Stomach (tissue), 9 donors: Measurements from ENCODE around the gene ACVR1. TPM values are rescaled to one million over a fixed set of nuclear protein-coding genes. Genes with fewer than 3 reads are reported as not detected.

Experiments used
- DNase-seq, 2 donors: peaks; one replicate each; pipeline versions ENCODE4 v3.0.0 to v3.0.0-alpha.2; 2013 to 2019
- H3K27ac ChIP-seq, 5 donors: fragments of 200-600 bp in 4 of 5; sonication (generic) in 4 of 5; one replicate each; pipeline ENCODE4 v1.5.1; 2013 to 2019; ENCODE audit warnings: mild to moderate bottlenecking in 1 of 5, moderate library complexity in 1 of 5
- H3K27me3 ChIP-seq, 3 donors: fragments of 200-600 bp; sonication (generic); one replicate each; pipeline ENCODE4 v1.5.1; 2017 to 2019; ENCODE audit warnings: mixed run types in 1 of 3
- H3K36me3 ChIP-seq, 4 donors: fragments of 200-600 bp; sonication (generic); 1 replicate in 3 of 4; 2 replicates in 1 of 4; pipeline ENCODE4 v1.5.1; 2016 to 2019
- H3K4me1 ChIP-seq, 4 donors: fragments of 200-600 bp; sonication (generic); one replicate each; pipeline ENCODE4 v1.5.1; 2016 to 2019
- H3K4me3 ChIP-seq, 4 donors: fragments of 200-600 bp; sonication (generic) in 3 of 4; one replicate each; pipeline ENCODE4 v1.5.1; 2016 to 2019; ENCODE audit warnings: mild to moderate bottlenecking in 1 of 4
- H3K9me3 ChIP-seq, 4 donors: fragments of 200-600 bp; sonication (generic); one replicate each; pipeline ENCODE4 v1.5.1; 2016 to 2019
- CTCF ChIP-seq, 7 experiments: fragments of 450-650 bp in 4 of 7; fragments of 200-600 bp in 3 of 7; sonication (generic) in 3 of 7; IDR thresholded peaks; one replicate each; pipeline ENCODE4 v1.5.1; 2016 to 2019; ENCODE audit warnings: antibody characterized with exemption in 7 of 7, control low read depth in 2 of 7, mild to moderate bottlenecking in 1 of 7
- EP300 ChIP-seq: sonication (generic); formaldehyde crosslinking; IDR thresholded peaks from one replicate; pipeline ENCODE4 v1.6.1; 2017; ENCODE audit warnings: antibody characterized with exemption
- POLR2A ChIP-seq, 4 donors: fragments of 450-650 bp; IDR thresholded peaks; one replicate each; pipeline ENCODE4 v1.6.1; 2016; ENCODE audit warnings: antibody characterized with exemption in 4 of 4, control low read depth in 2 of 4, mild to moderate bottlenecking in 1 of 4, moderate library complexity in 1 of 4
- POLR2AphosphoS5 ChIP-seq, 3 donors: sonication (generic); formaldehyde crosslinking; IDR thresholded peaks; one replicate each; pipeline ENCODE4 v1.6.1; 2016; ENCODE audit warnings: antibody characterized with exemption in 3 of 3
- WGBS, 5 donors: extraction: QIAGEN DNeasy Blood & Tissue Kit in 3 of 5; methylation state at CpG; one replicate each; pipeline versions ENCODE4 v1.1.5 to v1.1.7; 2013 to 2018; 5-methylcytosine and 5-hydroxymethylcytosine counted together
- intact Hi-C: fragments of 100-400 bp; cut with DNase I; formaldehyde crosslinking; loops from one replicate; pipeline ENCODE4 v1.15.1; 2023; ENCODE audit warnings: low total_unique reads
- polyA plus RNA-seq, 3 donors: library from polyadenylated mRNA; stranded (reverse); fragments of 200-250 nt; gene quantifications; one replicate each; pipeline ENCODE4 v1.2.3, GENCODE V29; 2013
- total RNA-seq, 5 donors: library from RNA; depleted of rRNA; stranded (reverse); fragments of >200 nt; gene quantifications; one replicate each; pipeline versions ENCODE4 v1.1.0 to v1.2.3, GENCODE V29; 2014 to 2016
- donor health status: healthy with polysubstance abuse.
- donor health status: Bipolar disorder and iron deficiency.
- donor health status: healthy.

The ACVR1 gene
- total and polyA plus RNA-seq, 8 donors = 2.3 to 32.1 (median 5.6) TPM

- H3K4me1 ChIP-seq = peaks cover 0 to 3% (median 0%) of the 10 kb centered on the region in 4 donors
- H3K9me3 ChIP-seq = no peaks in the 10 kb centered on the region
- no peaks in the 10 kb centered on the region for H3K27me3 ChIP-seq
- intact Hi-C loops = no loop called here
- TF ChIP-seq CTCF (IDR thresholded peaks at IDR 0.05) = no peak
- TF ChIP-seq EP300 = no peak
- no peak for TF ChIP-seq POLR2A (IDR thresholded peaks at IDR 0.05)
- no peak overlapping the region for H3K27ac ChIP-seq
- no peak overlapping the region for H3K4me3 ChIP-seq
- peaks cover 0 to 5% (median under 1%) of the 10 kb centered on the region in 4 donors for H3K36me3 ChIP-seq
- no peak for DNase-seq
- WGBS, 5 donors = 93 to 96% (median 96%) methylated on average over 5 of the region's 5 CpGs
Measured at GRCh38 chr2:157804355-157804754, 71.8 kb downstream of the ACVR1 start.

- Histone ChIP-seq H3K9me3 (no peaks in the 10 kb centered on the region), H3K36me3 (peaks cover 0 to 6% (median 4%) of the 10 kb centered on the region in 4 donors), H3K4me3 (no peak overlapping the region), H3K27ac (no peak overlapping the region), H3K27me3 (no peaks in the 10 kb centered on the region), H3K4me1 (no peaks in the 10 kb centered on the region)
- TF ChIP-seq POLR2AphosphoS5 (IDR thresholded peaks at IDR 0.05) (no peak), POLR2A (IDR thresholded peaks at IDR 0.05) (no peak), CTCF (IDR thresholded peaks at IDR 0.05) (no peak), EP300 (no peak)
- no peak for DNase-seq
- intact Hi-C loops = no loop called here
- WGBS, 5 donors = 93 to 99% (median 95%) methylated on average over 3 of the region's 3 CpGs
Measured at GRCh38 chr2:157803952-157804351, 72.2 kb downstream of the ACVR1 start.

- Histone ChIP-seq H3K4me1 (no peaks in the 10 kb centered on the region), H3K27me3 (no peaks in the 10 kb centered on the region), H3K4me3 (no peak overlapping the region), H3K9me3 (no peaks in the 10 kb centered on the region), H3K36me3 (peaks cover 0 to 11% (median 9%) of the 10 kb centered on the region in 4 donors), H3K27ac (no peak overlapping the region)
- intact Hi-C loops = no loop called here
- TF ChIP-seq POLR2AphosphoS5 (IDR thresholded peaks at IDR 0.05) (no peak), POLR2A (IDR thresholded peaks at IDR 0.05) (no peak), CTCF (IDR thresholded peaks at IDR 0.05) (no peak), EP300 (no peak)
- 85 to 90% (median 87%) methylated on average over 4 of the region's 4 CpGs for WGBS, 5 donors
- no peak for DNase-seq
Measured at GRCh38 chr2:157803476-157803875, 72.7 kb downstream of the ACVR1 start.

- H3K36me3 ChIP-seq = peaks cover 0 to 23% (median 20%) of the 10 kb centered on the region in 4 donors
- DNase-seq = no peak
- H3K4me3 ChIP-seq = no peak overlapping the region
- H3K9me3 ChIP-seq = no peaks in the 10 kb centered on the region
- H3K4me1 ChIP-seq = no peaks in the 10 kb centered on the region
- intact Hi-C loops = no loop called here
- no peaks in the 10 kb centered on the region for H3K27me3 ChIP-seq
- WGBS, 5 donors = 88 to 95% (median 90%) methylated on average over 5 of the region's 5 CpGs
- H3K27ac ChIP-seq = no peak overlapping the region
- TF ChIP-seq EP300 (no peak), CTCF (IDR thresholded peaks at IDR 0.05) (no peak), POLR2AphosphoS5 (IDR thresholded peaks at IDR 0.05) (no peak), POLR2A (IDR thresholded peaks at IDR 0.05) (no peak)
Measured at GRCh38 chr2:157800838-157801495, 75.2 kb downstream of the ACVR1 start.
